Stimulated activated naive CD4-positive, alpha-beta T cell (primary cell): Measurements from ENCODE around the gene DLX2.

Source experiments
- DNase-seq, 6 experiments: peaks; one replicate each; lab custom pipeline; 2025; lab: John Stamatoyannopoulos, UW

The DLX2 gene

DNA sequence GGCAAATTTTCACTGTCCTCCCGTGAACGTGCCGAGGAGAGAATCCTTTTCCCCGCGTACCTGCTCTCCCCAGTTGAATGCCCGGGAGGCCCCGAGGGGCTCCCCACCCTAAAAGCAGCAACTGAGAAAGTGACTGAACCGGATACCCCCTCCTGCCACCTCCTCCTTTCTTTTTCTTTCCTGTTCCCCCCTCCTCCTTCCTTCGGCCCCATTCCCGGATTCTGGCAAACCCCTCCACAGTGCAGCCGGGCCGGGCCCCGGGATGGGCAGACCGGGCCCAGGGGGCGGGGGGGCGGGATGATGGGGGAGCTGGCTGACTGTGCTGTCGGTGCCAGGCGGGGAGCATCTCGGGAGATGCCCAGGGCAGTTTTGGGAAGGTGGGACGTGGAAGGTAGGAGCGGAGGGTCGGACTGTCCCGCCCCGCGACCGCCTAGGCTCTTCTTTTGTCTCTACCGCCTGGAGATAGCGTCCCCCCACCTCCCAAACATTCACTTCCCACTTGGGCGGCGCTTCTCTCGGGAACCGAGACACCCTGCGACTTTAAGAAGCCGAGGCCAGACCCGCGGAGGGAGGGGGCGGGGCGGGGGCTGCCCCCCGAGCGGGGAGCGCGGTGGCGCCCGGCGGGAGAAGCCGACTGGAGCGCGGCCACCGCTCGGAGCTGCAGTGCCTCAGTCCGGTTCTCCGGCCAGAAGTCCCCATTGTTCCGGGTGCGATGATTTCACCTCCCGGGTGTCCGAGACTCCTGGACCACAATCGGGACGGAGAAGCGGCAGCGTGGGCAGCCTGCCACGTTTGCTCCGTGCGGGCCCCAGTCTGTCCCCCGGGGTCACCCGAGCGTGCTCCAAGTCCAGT, 8.2 kb downstream of the DLX2 start:
- DNase-seq: peak in 1 of 6 experiments; percentile 37

DNA sequence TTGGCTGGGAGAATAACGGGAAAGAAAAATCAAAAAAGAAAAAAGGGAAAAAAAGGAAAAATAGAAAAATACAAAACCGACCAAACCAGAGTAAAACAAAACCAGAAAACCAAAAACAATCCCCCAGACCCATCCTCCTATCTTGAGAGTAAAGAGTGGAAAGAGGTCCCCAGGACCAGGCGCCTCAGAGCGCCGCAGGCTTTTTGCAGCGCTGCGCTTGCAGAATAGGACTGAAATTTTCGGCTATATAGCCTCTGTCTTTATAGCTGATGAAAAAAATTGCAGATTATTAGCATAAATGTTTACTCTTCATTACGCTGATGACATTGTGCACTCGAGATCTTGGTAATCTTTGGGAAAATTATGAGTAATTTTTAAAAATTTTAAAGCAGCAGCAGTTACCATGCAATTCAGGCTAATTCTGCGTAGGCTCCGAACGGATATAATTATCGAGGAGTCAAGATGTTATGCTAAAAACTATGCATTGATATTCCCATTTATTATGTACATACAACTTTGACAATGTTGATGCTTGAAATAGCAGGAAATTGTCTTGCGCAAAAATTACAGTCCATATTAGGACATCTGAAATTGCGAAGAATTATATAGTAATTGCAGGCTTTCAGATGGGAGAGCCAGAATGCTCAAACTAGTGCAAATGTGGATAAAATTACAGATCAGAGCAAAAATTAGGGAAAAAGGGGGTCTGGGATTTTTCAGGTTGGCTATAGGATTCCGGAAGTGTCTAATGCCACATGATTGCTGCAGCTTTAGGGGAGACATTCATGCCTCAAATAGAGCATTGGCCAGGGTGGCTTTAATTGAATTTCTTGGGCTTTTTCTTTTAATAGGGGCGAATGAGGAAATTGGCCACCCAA, 9.0 kb downstream of the DLX2 start:
- peak in 2 of 6 experiments; percentile 35 to 38 for DNase-seq

DNA sequence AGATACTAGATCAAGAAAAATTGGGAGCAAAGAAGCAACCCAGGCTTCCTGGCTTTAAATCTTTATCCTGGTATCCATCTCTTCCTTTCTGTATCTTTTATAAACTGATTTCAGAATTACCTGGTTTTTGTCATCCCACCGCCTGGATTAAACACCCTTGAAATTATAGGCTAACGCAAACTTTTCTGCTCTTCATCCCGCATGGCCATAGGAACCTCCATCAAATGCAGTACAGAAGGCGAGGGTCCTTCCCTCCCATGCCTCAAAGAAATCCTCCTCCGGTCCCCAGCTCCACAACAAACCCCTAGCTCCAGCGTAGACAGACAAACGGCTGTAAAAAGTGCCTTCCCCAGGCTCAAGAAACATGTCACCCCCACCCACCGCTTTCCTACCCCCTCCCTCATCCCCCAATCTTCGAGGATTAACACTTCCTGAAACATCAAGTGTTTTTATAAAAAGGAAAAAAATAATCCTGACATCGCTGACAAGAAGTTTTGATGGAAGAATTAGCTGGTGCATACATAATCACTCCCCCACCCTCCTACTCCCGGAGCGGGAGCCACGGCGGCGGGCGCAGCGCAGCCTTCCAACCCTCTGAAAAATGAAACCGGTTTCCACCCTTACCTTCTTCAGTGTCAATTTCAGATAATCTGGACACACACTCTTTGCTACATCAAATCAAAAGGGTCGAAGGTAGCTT, 9.8 kb downstream of the DLX2 start:
- DNase-seq: peak in 1 of 6 experiments; percentile 26

DNA sequence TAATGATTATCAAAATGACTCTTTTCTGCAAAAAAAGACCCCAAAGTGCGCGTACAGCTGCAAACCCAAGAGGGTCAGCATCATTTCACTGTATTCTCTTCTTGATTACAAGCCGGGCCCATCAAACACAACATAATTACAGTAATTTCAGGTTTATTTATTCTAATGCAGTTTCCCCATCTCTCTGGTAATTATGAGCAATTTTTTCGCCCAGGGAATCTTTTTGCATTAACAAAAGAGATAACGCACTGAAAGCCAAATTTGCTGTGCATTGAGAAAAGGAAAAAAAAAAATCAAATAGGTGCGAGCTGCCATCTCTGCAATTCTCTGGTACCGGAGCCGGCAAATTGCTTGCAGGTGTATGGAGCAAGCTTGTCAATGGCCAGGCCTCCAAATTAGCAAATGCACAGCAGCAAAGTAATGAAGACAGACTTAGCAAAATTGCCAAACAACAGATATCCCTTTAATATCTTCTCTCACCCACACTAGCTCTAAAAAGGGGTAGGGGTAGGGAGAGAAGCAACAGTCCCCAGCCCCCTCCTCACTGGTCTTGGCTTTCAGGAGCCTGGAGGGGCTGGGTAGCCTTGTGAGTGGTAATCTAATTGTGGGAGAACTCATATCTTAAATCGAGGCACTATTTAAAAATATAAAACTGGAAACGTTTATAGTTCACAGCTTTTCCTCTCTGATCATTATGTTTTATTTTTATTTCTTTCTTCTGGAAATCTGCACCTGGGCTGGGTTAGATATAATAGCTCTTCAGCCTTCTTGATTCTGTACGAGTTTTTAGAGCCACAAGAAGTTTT, 10.7 kb downstream of the DLX2 start:
- peak in 2 of 6 experiments; percentile 19 to 36 for DNase-seq

DNA sequence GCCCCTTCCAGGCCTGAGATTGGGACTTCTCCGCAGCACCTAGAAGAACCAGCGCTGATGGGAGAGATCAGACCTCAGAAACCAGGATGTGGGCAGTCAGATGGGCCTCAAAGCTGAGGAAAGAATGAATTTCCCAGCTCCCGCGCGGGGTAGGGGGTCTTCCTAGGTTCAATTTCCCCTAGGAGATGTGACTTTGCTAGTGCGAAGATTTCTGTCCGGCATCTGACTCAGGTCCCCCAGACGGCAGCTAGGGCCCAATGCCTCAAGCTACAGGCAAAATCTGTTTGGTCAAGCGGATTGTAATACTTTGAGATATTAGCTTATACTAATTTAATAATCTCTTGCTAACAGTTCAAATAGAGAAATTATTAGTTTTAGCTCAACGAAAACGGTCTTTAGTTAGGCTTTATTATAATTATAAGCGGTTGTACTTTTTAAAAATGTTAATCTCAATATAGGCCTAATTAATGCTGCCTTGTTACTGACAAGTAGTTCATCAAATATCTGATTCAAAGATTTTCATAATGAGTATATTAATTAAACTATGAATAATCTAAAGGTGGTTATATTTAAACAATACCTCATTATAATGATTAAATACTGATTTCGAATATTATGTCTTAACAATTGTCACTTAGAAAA, 11.6 kb downstream of the DLX2 start:
- DNase-seq: peak in 1 of 6 experiments; percentile 34

DNA sequence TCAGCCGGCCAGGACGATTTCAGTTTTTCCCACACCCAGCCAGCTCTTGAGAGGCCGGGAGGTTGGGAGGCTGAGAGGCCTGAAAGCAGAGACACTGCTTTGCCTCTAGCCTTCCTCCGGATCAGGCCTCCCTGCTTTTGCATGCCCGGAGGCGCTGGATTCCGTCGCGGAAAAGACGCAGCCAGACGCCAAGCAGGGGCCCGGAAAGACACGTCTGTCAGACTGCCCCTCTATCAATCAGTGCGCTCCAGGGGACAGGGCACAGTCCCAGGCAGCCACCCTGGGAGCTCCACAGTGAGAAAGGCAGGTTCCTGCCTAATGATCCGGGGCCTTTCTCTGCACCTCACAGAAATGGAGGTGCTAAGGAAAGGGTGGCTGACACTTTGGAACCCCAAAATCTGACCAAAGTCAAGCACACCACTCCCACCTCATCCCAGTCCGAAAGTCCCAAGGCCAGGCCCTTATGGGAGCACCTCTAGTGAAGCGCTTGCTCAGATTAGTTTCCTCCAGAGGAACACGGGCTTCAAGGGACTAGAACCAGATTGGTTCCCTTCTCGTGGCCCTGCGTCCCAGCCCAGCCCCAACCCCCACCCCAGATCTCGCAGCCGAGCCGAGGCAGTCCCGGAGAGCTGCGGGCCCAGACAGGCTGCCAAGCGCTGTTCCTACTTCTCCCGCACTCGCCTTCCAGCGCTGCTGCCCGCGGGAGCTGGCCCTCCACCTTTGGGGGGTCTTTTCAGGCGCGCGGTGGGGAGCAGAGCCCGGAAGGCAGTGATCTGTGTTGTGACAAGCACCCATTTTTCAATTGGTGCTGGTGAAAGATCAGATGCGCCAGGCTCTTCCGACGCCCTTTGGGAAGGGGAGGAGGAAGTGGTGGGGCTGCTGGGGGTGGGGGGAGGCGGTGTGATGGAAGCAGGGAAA, 12.4 kb downstream of the DLX2 start:
- peak in 3 of 6 experiments; percentile 26 to 39 (median 28) for DNase-seq

DNA sequence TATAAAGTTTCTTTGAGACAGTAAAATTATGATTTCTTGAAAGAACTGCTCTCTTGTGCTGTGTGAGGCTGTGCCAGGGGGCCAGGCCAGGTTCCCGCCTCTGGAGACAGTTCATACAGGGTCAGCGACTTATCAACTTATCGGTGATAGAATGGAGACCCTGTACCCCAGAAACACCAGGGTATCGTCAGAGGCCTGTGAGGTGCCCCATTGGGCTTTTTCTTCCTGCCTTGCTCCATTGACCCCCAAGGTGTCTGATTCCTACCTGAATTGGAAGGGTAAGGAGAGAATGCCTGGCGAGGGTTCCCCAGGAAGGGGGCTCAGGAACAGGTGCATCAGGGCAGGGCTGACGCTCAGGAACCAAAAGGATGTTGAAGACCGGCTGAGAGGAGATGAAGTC, 13.1 kb downstream of the DLX2 start:
- peak in 1 of 6 experiments; percentile 39 for DNase-seq

DNA sequence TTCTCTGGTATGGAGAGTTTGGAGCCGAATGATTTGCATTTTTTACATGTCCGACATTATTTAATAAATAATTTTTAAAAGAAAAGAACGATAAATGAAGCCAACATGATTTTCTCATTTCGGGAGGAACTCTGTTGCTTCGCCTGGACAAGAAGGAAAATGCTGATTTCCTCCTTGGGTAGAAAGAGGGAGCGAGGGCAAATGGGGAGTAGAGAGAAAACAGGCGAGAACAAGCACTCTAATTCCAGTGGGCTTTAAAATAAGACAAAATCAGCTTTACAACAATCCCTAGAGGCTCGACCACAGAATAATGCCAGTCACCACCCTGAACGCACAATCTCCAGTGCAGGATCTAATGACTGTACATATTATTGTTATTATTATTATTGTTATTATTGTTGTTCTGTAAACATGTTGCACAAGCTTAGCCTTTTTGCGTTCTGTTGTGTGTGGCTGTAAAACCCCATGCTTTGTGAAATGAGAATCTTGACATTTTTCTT, 13.6 kb downstream of the DLX2 start:
- DNase-seq: peak in 1 of 6 experiments; percentile 29

DNA sequence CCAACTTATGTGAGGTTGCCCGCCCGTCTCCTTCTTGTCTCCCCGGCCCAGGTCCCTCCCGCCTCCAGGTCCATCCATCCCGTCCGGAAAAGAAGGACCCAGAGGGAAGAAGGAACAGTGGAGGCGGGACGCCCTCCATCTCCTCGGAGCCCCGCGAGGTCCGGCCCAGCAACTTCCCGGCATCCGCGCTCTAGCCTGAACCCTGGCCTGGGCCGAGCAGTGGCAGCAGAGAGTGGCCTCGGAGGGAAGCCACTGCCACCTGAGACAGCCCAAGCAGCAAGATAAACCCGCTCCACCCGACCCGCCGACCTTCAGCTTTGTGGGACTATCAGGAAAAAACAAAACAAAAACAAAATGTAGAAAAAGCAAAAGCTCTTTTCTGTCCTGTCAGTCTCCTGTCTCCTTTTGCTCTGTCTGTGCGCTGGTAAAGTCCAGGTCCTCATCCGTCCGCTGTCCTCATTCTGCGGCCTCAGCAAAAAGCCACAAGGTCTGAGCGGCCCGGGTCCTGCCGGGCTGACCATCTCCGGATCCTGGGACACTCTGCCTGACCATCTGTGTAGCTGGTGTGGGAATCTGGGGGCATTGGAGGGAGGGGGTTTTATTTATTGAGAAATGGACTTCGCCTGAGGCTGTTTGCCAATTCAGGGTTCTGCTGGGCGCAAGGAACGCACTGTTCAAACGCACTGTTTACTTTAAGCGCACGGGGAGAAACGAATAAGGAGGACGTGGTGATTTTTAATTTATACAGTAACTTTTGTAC, 14.3 kb downstream of the DLX2 start:
- peak in 3 of 6 experiments; percentile 20 to 25 (median 22) for DNase-seq

DNA sequence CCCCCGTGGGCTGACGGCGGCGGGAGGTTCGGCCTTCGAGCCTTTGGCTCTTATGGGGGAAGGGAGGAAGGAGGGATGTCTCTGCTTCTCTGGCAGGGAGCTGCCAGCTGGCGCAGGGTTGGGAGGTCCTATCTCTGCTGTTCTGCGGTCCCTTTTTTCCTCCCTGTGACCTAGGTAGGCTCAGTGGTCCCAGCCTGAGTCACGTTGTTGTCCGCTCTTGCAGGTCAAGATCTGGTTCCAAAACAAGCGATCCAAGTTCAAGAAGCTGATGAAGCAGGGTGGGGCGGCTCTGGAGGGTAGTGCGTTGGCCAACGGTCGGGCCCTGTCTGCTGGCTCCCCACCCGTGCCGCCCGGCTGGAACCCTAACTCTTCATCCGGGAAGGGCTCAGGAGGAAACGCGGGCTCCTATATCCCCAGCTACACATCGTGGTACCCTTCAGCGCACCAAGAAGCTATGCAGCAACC, 14.9 kb downstream of the DLX2 start:
- DNase-seq: peak in 2 of 6 experiments; percentile 31 to 43

DNA sequence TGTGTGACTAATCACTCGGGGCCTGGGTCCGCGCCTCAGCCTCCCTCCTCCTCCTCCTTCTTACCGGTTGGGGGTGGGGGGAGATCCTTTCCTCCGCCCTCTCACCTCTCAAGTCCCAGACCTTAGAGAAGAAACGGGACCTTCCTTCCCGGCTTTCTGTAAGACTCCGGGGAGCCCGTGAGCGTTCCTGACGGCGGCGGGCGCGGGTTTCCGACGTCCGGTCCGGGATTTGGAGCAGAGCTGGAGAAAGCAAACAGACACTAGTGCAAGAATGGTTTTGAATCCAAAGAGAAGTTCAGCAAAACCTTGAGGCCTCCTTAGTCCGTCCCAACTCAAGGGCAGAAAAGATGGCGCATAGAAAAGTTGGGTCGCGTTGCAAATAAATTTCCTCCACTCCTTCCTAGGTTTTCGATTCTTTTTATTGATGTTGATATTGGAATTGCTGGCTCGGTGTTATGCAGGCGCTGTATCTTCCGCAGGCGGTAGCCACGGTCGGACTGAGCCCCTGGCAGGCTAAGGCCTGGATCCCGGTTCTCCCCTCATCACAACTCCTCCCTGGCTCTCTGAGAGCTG, 15.4 kb downstream of the DLX2 start:
- DNase-seq: peak in 2 of 6 experiments; percentile 26 to 34

DNA sequence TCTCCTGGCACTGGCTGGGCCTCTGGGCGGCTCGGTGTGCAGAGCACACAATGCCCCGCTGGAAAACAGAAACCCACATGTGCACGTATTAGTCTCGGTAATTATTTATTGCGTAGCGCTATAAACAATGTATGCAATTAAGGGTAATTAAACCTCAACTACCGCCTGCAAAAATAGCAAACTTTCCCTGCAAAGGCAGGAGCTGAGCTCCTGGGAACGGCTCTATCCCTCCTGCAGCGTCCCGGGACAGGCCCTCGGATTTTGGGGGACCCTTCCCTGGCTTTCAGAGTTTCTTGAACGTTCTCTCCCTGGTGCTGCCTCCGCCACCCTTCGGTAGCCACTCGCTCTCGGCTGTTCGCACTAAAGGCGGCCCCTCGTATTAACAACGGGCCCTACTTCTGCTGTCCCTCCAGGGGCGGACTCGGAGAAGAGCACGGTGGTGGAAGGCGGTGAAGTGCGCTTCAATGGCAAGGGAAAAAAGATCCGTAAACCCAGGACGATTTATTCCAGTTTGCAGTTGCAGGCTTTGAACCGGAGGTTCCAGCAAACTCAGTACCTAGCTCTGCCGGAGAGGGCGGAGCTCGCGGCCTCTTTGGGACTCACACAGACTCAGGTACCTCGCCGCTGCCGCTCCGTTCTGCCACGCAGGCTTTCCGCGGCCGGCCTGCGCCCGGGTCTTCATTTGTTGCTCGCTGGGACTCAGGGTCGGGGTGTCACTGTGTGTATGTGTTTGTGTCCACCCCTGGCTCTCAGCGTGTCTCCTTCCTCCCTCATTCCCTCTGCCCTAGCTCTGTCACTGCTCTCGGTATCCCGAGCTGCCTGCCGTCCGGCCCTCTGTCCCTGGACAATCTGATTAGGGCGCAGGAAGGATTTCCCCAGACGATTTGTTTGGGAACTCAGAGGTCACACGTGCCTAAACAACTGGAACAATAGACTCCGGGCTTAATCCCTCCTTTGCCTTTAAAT, 16.2 kb downstream of the DLX2 start:
- DNase-seq: peak; percentile 34 to 75 (median 56)

DNA sequence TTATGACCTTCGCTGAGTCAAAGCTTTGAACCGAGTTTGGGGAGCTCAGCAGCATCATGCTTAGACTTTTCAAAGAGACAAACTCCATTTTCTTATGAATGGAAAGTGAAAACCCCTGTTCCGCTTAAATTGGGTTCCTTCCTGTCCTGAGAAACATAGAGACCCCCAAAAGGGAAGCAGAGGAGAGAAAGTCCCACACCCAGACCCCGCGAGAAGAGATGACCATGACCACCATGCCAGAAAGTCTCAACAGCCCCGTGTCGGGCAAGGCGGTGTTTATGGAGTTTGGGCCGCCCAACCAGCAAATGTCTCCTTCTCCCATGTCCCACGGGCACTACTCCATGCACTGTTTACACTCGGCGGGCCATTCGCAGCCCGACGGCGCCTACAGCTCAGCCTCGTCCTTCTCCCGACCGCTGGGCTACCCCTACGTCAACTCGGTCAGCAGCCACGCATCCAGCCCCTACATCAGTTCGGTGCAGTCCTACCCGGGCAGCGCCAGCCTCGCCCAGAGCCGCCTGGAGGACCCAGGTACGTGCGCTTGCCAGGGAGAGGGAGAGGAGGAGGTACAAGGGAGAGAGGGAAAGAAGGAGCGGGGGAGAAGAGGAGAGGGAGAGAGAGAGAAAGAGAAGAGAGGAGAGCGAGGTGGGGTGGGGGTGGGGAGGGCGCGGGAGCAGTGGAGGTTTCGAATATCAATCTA, 17.1 kb downstream of the DLX2 start, which contains the start of gene DLX1:
Gene DLX1 (plus strand): TSS at position 48 of the 700 bp plus-strand sequence. CDS start 171 bp downstream, at position 219.
- peak in 1 of 6 experiments; percentile 69 for DNase-seq

DNA sequence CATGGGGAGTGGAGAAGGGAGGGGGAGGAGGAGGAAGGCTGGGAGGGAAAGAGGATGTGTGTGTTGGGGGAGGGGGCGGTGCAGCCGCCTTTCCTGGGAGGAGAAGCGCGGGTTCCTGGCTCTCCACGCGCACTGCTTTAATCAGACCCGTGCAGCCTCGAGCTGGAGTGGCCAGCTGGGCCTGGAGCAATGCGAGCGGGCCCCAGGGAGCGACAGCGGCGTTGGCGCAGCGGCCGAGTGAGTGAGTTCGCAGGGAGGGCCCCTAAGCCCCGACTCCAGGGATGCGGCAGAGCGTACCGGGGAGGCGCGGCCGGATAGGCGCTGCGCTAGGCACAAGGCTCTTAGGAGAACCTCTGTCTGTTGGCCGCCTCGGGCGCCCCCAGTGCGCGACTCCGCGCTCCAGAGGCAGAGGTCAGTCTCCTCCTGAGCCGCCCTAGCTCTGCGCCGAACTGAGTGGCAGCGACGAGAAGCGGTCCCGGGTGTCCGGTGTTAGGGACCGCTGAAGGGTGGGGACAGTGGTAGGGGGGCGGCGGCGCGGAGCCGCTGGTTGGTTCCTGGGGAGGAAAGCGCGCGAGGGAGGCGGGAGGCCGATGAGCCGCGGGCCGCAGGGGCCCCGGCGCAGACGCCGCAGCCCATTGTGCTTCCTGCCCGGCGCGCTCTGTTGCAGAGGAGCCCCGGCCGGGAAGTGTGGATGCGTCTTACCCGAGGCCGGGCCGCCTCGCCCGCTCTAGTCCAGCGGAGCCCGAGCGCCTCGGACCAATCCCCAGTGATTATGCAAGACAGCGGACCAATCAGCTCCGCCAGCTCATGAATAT, 17.8 kb downstream of the DLX2 start:
- peak in 3 of 6 experiments; percentile 39 to 69 (median 53) for DNase-seq

DNA sequence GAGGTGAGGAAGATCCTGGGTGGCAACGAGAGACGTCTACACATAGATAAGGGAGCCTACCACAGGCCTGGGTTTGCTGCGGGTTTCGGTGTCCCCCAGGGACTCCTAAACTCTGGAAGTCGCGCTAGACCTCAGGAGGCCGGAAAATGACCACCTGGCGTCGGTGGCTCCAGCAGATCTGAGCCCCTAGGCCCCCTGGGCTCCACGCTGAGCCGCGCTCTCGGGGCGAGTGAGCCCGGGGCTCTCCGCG, 18.4 kb downstream of the DLX2 start:
- DNase-seq: peak in 1 of 6 experiments; percentile 20
